Activated B cell treated with CpG ODN at 0.5 μM for 24 hours (primary cell): Measurements from ENCODE around the gene COLEC12. TPM values are rescaled to one million over a fixed set of nuclear protein-coding genes. Genes with fewer than 3 reads are reported as not detected.

Source experiments
- ATAC-seq: fragments of 200-7000 bp; cut with Tn5 transposase; one replicate; pipeline ENCODE4 v1.10.0; 2021; ENCODE audit warnings: low read depth, mild to moderate bottlenecking, moderate library complexity
- CTCF ChIA-PET: fragments of 350-600 bp; sonication (Branson Sonifier 250); formaldehyde crosslinking; loops from one replicate; lab custom pipeline; 2021; ENCODE audit warnings: antibody characterized with exemption; lab: Charles Lee
- POLR2A ChIA-PET: fragments of 350-600 bp; sonication (Branson Sonifier 250); formaldehyde crosslinking; loops from one replicate; lab custom pipeline; 2021; ENCODE audit warnings: antibody characterized with exemption; lab: Charles Lee
- DNase-seq: peaks from one replicate; pipeline ENCODE4 v3.0.0; 2022
- H3K27ac Mint-ChIP-seq: one replicate; pipeline ENCODE4 v1.8.0; 2020; ENCODE audit warnings: mixed read lengths
- H3K27me3 Mint-ChIP-seq: one replicate; pipeline ENCODE4 v1.8.0; 2021; ENCODE audit warnings: mixed read lengths
- H3K36me3 Mint-ChIP-seq: one replicate; pipeline ENCODE4 v1.8.0; 2021; ENCODE audit warnings: low read depth, mixed read lengths
- H3K4me1 Mint-ChIP-seq: one replicate; pipeline ENCODE4 v1.8.0; 2021; ENCODE audit warnings: mixed read lengths
- H3K4me3 Mint-ChIP-seq: one replicate; pipeline ENCODE4 v1.8.0; 2020; ENCODE audit warnings: mild to moderate bottlenecking, mixed read lengths
- H3K9me3 Mint-ChIP-seq: one replicate; pipeline ENCODE4 v1.8.0; 2020; ENCODE audit warnings: mixed read lengths
- intact Hi-C: fragments of 100-400 bp; cut with micrococcal nuclease; formaldehyde crosslinking; loops from one replicate; pipeline ENCODE4 v1.15.1; 2024
- total RNA-seq: library from RNA; stranded (reverse); gene quantifications from 2 replicates; pipeline ENCODE4 v1.2.3, GENCODE V29; 2022
- TF ChIP-seq, protein P1 (sequence below): fragments of 200-600 bp; IDR thresholded peaks from one replicate; pipeline ENCODE4 v1.8.0; 2022; ENCODE audit warnings: antibody characterized with exemption, mild to moderate bottlenecking

COLEC12 gene
- total RNA-seq, 1 donor from 2014 or later, result not detected

DNA sequence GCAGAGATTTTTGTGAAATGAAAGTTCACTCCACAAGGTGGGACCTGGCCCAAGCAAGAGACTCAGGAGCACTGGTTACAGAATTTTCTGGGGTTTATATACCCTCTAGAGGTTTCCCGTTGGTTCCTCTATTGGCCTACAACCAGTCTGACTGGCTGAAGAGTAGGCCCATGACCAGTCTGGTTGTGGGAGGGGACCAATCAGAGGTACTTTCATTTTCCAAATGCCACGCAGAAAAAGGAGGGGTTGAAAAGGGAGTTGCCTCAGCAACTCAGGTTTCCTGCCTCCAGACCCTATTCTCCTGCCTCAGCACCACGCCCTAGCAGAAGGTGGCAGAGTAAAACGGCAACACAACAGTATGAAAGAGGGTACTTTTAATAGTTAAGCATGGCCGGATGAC is 98.4 kb downstream of the COLEC12 start:
- ATAC-seq (no peak), DNase-seq (no peak)
- TF ChIP-seq, protein P1, sequence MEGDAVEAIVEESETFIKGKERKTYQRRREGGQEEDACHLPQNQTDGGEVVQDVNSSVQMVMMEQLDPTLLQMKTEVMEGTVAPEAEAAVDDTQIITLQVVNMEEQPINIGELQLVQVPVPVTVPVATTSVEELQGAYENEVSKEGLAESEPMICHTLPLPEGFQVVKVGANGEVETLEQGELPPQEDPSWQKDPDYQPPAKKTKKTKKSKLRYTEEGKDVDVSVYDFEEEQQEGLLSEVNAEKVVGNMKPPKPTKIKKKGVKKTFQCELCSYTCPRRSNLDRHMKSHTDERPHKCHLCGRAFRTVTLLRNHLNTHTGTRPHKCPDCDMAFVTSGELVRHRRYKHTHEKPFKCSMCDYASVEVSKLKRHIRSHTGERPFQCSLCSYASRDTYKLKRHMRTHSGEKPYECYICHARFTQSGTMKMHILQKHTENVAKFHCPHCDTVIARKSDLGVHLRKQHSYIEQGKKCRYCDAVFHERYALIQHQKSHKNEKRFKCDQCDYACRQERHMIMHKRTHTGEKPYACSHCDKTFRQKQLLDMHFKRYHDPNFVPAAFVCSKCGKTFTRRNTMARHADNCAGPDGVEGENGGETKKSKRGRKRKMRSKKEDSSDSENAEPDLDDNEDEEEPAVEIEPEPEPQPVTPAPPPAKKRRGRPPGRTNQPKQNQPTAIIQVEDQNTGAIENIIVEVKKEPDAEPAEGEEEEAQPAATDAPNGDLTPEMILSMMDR, result no peak
- intact Hi-C loops, result no loop called here
- POLR2A ChIA-PET, result no interaction called here
- no peak overlapping the region for H3K4me3 Mint-ChIP-seq
- CTCF ChIA-PET, result no interaction called here
- H3K36me3 Mint-ChIP-seq, result no peaks in the 10 kb centered on the region
- peaks cover 11% of the 10 kb centered on the region for H3K9me3 Mint-ChIP-seq
- H3K27ac Mint-ChIP-seq, result no peak overlapping the region
- no peaks in the 10 kb centered on the region for H3K4me1 Mint-ChIP-seq
- H3K27me3 Mint-ChIP-seq, result peaks cover 5% of the 10 kb centered on the region

DNA sequence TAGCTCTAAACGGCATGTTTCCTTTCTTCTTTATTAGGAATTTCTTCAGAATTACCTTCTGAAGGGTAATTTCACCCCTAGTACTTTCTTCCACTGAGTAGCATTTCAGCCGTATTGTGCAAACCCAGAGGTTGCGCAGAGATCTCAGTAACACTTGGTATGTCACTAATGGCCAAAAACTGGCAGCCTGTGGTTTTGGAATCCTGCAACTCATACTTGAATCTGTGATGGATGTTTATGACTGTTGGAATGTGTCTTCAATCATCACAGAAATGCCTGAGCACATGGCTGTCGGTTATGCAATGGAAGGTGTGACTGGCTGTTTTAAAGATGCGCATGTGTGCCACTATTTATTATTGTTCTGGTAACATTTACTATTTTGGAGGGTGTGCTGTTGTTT is 100.0 kb downstream of the COLEC12 start:
- Mint-ChIP-seq H3K36me3 (no peaks in the 10 kb centered on the region), H3K4me3 (no peak overlapping the region), H3K4me1 (no peaks in the 10 kb centered on the region), H3K9me3 (peaks cover 11% of the 10 kb centered on the region), H3K27me3 (peaks cover 5% of the 10 kb centered on the region), H3K27ac (no peak overlapping the region)
- DNase-seq (no peak), ATAC-seq (no peak)
- intact Hi-C loops, result no loop called here
- CTCF ChIA-PET, result no interaction called here
- POLR2A ChIA-PET, result no interaction called here
- TF ChIP-seq, protein P1, result no peak

DNA sequence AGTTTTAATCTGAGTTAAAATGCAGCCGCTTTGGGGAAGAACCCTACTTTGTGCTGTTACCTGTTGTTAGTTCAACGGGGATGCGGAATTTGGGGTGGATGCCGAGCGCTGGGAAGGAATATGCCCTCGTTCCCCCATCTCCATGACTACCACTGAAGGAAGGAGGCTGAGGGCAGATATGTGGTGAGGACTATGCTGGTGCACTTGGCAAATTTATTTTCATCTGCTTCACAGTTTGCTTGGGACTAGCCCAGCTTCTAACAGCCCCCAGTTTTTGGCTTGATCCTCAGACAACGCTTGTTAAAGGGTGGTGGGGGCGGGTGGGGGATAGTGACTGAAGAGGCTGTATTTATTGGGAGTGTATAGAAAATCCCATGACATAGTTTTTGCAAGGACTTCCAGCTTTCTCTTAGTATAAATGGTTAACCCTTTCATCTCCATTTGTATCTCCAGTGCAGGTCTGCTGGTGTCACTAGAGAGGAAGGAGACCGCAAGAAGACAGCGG is 100.8 kb downstream of the COLEC12 start:
- Mint-ChIP-seq H3K9me3 (peaks cover 6% of the 10 kb centered on the region), H3K27me3 (peaks cover 5% of the 10 kb centered on the region), H3K4me1 (no peaks in the 10 kb centered on the region), H3K27ac (no peak overlapping the region), H3K4me3 (no peak overlapping the region), H3K36me3 (no peaks in the 10 kb centered on the region)
- DNase-seq (no peak), ATAC-seq (no peak)
- intact Hi-C loops, result no loop called here
- TF ChIP-seq, protein P1, result no peak
- ChIA-PET CTCF (no interaction called here), POLR2A (no interaction called here)

DNA sequence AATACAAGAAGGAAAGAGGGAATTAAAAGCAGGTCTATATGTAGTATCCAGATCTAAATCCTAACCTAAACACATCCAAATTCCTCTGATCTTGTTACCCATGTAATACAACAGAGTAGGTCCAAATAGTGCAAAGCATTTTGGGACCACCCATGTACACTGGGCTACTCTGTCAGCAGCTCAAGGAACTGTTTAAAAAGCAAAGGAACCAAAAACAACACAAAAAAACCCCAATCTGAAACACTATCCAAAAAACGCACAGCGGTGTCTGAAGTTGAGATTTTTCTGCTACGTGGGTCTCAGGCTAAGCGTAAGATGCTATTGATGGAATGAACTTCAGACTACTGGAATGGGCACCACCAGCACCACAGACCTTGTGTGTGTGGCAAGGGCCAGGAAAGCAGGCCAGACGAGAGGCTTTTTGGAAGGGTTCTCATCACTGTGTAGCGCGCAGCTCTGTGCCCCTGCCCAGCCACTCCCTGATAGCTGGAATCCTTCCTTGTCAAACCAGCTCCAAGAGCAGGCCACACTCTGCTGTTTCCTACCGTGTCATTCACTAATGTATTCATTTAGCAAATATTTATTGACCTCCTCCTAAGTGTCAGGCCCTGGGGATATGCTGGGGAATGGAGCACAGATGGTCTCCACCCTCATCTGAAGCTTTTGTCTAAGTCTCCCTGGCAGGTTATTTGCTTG is 101.4 kb downstream of the COLEC12 start:
- ATAC-seq (no peak), DNase-seq (no peak)
- H3K4me3 Mint-ChIP-seq, result no peak overlapping the region
- H3K4me1 Mint-ChIP-seq, result no peaks in the 10 kb centered on the region
- CTCF ChIA-PET, result no interaction called here
- intact Hi-C loops, result no loop called here
- TF ChIP-seq, protein P1, result no peak
- peaks cover under 1% of the 10 kb centered on the region for H3K9me3 Mint-ChIP-seq
- H3K27me3 Mint-ChIP-seq, result peaks cover 5% of the 10 kb centered on the region
- H3K27ac Mint-ChIP-seq, result no peak overlapping the region
- H3K36me3 Mint-ChIP-seq, result no peaks in the 10 kb centered on the region
- POLR2A ChIA-PET, result no interaction called here

DNA sequence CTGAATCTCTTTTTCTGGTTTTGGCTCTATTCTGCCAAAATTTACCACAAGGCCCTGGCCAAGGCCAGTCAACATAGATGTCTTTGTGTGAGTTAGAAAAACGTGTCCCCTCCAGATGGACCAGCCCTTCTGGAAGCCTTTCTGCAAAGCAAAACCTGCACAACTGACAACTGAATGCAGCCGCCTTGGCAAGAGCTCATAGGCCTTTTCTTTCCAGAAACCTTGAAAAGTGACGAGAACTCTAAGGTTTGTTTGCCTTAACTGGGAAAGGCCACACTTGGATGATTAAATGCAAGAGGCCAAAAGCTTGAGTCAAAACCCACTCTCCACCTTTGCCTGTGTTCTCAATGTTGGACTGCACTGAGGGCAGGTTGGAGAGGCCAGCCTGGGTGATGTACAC is 103.9 kb downstream of the COLEC12 start:
- TF ChIP-seq, protein P1, result no peak
- DNase-seq (no peak), ATAC-seq (no peak)
- Mint-ChIP-seq H3K27me3 (peaks cover 9% of the 10 kb centered on the region), H3K4me3 (no peak overlapping the region), H3K4me1 (no peaks in the 10 kb centered on the region), H3K36me3 (no peaks in the 10 kb centered on the region), H3K27ac (no peak overlapping the region), H3K9me3 (no peaks in the 10 kb centered on the region)
- intact Hi-C loops, result no loop called here
- ChIA-PET POLR2A (no interaction called here), CTCF (no interaction called here)
